ENCODE results near the gene DSCAML1.

Gene DSCAML1

DNA sequence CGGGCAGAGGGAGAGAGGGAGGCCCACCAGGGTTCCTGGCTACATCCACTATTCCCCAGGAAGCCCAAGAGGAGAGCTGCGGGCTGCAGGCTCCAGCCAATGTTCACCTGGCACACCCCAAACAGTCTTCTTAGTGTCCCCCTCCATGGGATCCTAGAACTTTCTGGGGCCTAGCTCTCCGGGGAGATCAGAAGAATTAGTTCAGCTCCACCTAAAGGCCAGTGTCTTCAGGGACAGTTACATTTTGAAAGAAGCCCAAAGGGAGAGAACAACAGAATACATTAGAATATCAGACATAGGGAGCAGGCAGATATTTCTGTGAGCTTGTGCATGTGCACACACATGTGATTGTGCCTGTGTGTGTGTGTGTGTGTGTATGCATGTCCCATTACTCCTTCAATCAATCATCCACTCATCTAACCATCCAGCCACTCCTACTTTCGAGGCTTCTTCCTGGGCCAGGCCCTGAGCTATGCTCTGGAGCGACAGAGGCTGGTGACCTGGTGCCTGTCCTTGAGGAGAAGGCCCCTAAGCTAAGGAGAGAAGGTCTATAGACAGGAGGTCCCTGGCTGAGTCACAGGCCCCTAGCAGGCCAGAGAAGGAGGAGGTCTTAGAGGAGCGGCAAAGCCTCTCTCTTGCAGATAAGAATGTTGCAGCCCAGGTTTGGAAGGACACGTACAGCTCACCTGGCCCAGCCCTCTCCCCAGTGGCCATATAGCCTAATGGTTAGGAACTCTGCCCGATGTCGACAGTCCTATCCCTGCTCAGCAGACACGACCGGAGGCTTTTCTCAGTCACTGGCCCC is 165.5 kb downstream of the DSCAML1 start:
- Histone ChIP-seq H2AFZ (ENCODE audit: low read length) (no peak overlapping the region), H3K79me2 (ENCODE audit: insufficient read depth, low read length) (no peaks in the 10 kb centered on the region), H3K4me3 (ENCODE audit: low read depth, low read length, poor library complexity, severe bottlenecking) (no peak overlapping the region), H3K36me3 (ENCODE audit: insufficient read depth, low read length) (no peaks in the 10 kb centered on the region), H3K9ac (ENCODE audit: low read length) (no peak overlapping the region), H3K9me3 (ENCODE audit: low read length) (no peaks in the 10 kb centered on the region), H3K27ac (ENCODE audit: low read depth, low read length, poor library complexity, severe bottlenecking) (no peak overlapping the region), H3F3A (ENCODE audit: insufficient read depth, low read length) (no peaks in the 10 kb centered on the region), H3K27me3 (ENCODE audit: insufficient read depth, low read length) (no peaks in the 10 kb centered on the region), H3K9me2 (ENCODE audit: low read depth, low read length) (no peaks in the 10 kb centered on the region), H3K4me1 (ENCODE audit: insufficient read depth, low read length, severe bottlenecking) (no peaks in the 10 kb centered on the region), H3K4me2 (ENCODE audit: low read length) (no peak overlapping the region), H4K20me1 (ENCODE audit: insufficient read depth, low read length) (no peaks in the 10 kb centered on the region)
- TF ChIP-seq EZH2 (IDR thresholded peaks at IDR 0.05; ENCODE audit: borderline replicate concordance, low read length) (no peak), CTCF (IDR thresholded peaks at IDR 0.05; ENCODE audit: low read length) (no peak)

DNA sequence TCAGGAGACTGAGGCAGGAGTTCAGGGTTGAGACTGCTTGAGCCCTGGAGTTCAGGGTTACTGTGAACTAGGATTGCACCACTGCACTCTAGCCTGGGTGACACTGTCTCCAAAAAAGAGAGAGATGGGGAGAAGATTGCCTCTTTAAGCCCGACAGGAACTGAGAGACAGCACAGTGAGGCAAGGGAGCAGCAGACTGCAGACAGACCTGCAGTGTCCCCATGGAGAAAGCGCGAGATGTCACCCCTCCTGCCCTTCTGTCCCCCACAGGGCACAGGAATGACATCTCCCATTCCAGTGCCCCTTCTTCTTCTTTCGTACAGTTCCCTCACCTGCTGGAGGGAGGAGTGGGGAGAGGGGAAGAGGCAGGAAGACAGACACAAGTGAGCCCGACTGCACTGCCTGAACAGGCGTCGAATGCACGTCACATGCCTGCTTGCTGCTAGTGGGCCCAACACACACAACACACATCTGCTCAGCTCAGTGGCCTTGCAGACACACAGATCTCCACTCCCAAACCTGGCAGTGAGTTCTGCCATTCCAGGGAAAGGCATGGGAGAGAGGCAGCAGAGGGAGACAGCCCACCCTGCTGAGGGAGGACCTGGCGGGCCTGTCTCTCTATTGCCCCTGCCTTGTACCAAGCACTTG is 167.0 kb downstream of the DSCAML1 start:
- Histone ChIP-seq H3K79me2 (ENCODE audit: insufficient read depth, low read length) (no peaks in the 10 kb centered on the region), H3K4me3 (ENCODE audit: low read depth, low read length, poor library complexity, severe bottlenecking) (no peak overlapping the region), H3K27ac (ENCODE audit: low read depth, low read length, poor library complexity, severe bottlenecking) (no peak overlapping the region), H3K36me3 (ENCODE audit: insufficient read depth, low read length) (no peaks in the 10 kb centered on the region), H3K27me3 (ENCODE audit: insufficient read depth, low read length) (no peaks in the 10 kb centered on the region), H3K9ac (ENCODE audit: low read length) (no peak overlapping the region), H3K4me2 (ENCODE audit: low read length) (no peak overlapping the region), H2AFZ (ENCODE audit: low read length) (no peak overlapping the region), H4K20me1 (ENCODE audit: insufficient read depth, low read length) (no peaks in the 10 kb centered on the region), H3F3A (ENCODE audit: insufficient read depth, low read length) (no peaks in the 10 kb centered on the region), H3K9me2 (ENCODE audit: low read depth, low read length) (no peaks in the 10 kb centered on the region), H3K9me3 (ENCODE audit: low read length) (no peaks in the 10 kb centered on the region), H3K4me1 (ENCODE audit: insufficient read depth, low read length, severe bottlenecking) (no peaks in the 10 kb centered on the region)
- TF ChIP-seq EZH2 (IDR thresholded peaks at IDR 0.05; ENCODE audit: borderline replicate concordance, low read length): no peak
- TF ChIP-seq CTCF (IDR thresholded peaks at IDR 0.05; ENCODE audit: low read length): no peak

DNA sequence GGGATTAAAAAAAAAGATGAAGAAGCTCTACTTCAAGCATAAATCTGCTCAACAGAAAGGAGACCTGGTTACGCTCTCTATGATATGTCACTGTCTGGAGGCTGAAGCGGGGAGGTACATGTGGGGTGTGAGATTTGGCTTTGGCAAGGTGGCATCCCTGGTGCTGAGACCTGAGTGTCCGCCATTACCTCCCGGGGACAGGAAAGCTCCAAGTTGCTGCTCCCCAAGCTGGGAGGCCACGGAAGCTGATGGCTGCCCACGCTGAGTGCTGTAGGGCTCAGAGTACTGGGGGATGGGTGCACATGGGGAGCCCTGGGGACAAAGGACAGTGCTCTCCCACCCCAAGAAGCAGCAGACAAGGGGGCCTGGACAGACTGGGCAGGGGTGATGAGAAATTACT is 167.9 kb downstream of the DSCAML1 start:
- Histone ChIP-seq H4K20me1 (ENCODE audit: insufficient read depth, low read length) (no peaks in the 10 kb centered on the region), H3K36me3 (ENCODE audit: insufficient read depth, low read length) (no peaks in the 10 kb centered on the region), H3F3A (ENCODE audit: insufficient read depth, low read length) (no peaks in the 10 kb centered on the region), H3K27ac (ENCODE audit: low read depth, low read length, poor library complexity, severe bottlenecking) (no peak overlapping the region), H2AFZ (ENCODE audit: low read length) (no peak overlapping the region), H3K4me1 (ENCODE audit: insufficient read depth, low read length, severe bottlenecking) (no peaks in the 10 kb centered on the region), H3K9ac (ENCODE audit: low read length) (no peak overlapping the region), H3K4me2 (ENCODE audit: low read length) (no peak overlapping the region), H3K9me3 (ENCODE audit: low read length) (no peaks in the 10 kb centered on the region), H3K9me2 (ENCODE audit: low read depth, low read length) (no peaks in the 10 kb centered on the region), H3K4me3 (ENCODE audit: low read depth, low read length, poor library complexity, severe bottlenecking) (no peak overlapping the region), H3K27me3 (ENCODE audit: insufficient read depth, low read length) (no peaks in the 10 kb centered on the region), H3K79me2 (ENCODE audit: insufficient read depth, low read length) (no peaks in the 10 kb centered on the region)
- TF ChIP-seq EZH2 (IDR thresholded peaks at IDR 0.05; ENCODE audit: borderline replicate concordance, low read length) (no peak), CTCF (IDR thresholded peaks at IDR 0.05; ENCODE audit: low read length) (no peak)

Data from OCI-LY1 (cell line).